ENCODE data around the gene BCL2.

DNA sequence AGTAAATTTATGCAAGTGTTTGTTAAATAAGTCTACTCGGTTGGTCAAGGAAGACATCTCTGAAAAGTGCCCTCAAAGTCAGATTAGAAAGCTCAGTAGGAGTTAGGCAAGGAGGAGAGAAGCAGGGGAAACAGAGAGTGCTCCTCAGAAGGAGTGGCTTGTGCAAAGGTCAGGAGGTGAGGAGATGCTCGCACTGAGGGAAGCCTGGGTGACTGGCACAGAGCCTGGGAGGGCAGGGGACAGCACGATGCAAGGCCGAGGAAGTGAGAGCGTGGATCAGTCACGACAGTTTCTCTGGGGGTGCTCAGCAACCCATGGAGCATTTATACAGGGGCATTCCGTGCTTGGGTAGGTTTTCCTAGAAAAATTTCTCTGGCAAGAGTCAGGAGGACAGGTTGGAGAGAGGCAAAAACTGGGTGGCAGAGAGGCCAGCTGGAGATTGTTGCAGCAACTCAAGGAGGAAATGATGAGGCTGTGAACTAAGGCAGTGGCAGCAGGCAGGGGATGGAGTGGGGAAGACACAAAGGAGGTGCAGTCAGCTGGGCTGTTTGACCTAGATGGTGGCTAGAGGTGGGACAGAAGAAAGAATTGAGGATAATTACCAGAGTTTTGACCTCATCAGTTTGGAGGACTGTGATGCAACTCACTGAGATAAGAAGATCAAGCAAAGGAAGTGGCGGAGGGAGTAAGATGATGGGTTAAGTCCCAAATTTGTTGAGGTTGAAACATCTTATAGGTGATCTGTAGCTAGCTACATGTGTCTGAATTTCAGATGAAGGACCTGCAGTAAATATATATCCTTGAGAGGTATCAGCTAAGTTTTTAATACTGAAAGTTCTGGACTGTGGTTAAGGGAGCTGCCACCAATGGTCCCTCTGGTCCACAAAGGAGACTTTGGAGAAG, 52.4 kb downstream of the BCL2 start:
- TF ChIP-seq, protein P1, sequence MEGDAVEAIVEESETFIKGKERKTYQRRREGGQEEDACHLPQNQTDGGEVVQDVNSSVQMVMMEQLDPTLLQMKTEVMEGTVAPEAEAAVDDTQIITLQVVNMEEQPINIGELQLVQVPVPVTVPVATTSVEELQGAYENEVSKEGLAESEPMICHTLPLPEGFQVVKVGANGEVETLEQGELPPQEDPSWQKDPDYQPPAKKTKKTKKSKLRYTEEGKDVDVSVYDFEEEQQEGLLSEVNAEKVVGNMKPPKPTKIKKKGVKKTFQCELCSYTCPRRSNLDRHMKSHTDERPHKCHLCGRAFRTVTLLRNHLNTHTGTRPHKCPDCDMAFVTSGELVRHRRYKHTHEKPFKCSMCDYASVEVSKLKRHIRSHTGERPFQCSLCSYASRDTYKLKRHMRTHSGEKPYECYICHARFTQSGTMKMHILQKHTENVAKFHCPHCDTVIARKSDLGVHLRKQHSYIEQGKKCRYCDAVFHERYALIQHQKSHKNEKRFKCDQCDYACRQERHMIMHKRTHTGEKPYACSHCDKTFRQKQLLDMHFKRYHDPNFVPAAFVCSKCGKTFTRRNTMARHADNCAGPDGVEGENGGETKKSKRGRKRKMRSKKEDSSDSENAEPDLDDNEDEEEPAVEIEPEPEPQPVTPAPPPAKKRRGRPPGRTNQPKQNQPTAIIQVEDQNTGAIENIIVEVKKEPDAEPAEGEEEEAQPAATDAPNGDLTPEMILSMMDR (IDR thresholded peaks at IDR 0.05): no peak
- no peak for TF ChIP-seq ZFX (IDR thresholded peaks at IDR 0.05; ENCODE audit: borderline replicate concordance)
